ENCODE measurements around the gene TXNDC12.

TXNDC12 gene

DNA sequence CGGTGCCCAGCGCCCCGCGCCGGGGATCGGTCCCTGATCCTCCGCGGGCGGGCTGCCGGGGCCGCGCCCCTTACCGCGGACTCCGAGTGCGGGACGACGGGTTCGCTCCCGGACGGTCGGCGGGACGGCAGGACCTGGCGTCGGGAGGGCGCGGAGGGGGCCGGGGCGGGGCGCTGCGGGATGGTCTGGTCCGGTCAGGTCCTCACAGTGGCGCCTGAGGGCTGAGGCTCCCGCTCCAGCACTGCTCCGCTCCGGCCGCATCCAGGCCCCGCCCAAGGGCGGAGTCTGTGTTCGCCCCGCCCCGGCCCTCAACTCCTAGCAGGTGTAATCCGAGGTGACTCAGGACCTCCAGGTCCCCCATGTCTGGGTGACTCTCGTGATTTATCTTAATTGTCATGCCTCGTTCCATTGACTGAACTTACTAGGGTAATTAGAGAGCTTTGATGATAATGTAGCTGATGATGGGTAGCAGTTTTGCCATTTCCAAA, 64.5 kb downstream of the TXNDC12 start, which contains the start of gene RAB3B:
Gene RAB3B (minus strand): TSS at position 223 of the 488 bp plus-strand sequence. CDS start 13,583 bp downstream, outside the sequence.
- peak; percentile 15 for DNase-seq

DNA sequence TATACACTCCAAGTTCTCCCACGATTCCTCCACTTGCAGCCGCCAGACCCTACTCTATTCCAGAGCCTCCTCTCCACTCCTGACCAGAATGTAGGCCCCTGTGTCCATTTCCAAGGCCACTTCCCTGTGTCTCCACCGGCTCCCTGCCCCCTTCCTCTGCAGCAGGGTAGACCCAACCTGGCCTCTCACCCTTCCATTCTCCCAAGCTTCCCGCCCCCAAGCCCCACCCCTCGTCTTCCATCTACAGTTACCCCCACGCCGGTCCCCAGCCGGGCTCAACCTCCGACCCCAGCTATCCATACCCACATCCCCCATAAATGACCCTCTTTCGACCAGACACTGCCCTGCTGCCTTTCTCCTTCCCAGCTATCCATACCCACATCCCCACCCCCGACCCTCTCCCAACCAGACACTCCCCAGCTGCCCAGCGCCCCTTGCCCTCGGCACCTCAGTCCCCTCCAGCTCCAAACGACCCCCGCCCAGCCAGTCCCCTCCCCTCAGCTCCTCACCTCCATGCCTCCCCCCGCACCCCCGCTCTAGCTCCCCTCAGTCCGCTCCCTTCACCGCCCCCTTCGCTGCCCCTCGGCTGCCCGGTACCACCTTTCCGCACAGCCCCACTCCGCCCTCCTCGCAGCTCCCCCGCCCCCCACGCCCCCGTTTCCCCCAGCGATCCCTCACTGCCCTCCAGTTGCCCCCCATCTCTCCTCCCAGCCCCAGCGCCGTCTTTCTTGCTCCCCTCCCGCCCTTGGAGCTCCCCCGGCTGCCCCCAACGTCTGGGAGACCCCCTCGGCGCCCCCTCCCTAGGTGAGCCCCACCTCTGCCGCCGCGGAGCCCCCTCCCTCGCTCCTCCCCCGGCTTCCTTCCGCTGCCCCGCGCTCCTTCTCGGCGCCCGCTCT, 65.2 kb downstream of the TXNDC12 start:
- no peak for DNase-seq

DNA sequence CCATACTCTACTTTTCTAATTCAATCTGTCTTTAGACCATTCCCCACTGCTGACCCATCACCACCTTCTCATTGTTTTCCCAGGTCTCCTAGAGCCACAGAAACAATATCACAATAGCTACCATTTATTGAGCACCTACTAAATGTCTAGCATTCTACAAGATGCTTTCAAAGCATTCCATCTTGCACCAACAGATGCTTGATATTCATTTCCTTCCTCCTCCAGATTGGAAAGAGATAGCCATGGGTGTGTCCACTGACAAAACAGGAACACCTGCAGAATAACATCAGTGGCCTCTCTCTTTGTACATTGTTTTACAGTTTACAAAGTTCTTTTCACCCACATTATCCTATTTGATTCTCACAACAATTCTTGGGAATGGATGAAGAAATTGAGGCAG, 66.7 kb downstream of the TXNDC12 start:
- DNase-seq, result no peak

DNA sequence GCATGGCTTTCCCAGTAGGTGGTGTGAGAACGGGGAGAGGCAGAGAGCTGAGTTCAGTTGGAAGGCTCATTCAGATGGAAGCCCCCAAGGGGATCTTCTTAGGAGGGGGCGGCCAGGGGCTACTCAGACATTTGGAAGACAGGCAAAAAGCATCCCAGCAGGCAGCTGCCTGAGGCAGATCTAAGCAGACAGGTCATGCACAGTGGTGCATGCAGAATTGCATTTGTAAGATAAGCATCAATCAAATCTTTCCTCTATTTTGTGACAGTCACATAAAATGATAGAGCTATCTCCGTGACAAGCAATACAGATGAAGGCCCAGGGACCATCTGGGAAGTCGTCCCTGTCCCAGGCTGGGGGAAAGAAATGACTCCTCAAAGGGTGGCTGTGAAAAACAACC, 68.3 kb downstream of the TXNDC12 start:
- no peak for DNase-seq

DNA sequence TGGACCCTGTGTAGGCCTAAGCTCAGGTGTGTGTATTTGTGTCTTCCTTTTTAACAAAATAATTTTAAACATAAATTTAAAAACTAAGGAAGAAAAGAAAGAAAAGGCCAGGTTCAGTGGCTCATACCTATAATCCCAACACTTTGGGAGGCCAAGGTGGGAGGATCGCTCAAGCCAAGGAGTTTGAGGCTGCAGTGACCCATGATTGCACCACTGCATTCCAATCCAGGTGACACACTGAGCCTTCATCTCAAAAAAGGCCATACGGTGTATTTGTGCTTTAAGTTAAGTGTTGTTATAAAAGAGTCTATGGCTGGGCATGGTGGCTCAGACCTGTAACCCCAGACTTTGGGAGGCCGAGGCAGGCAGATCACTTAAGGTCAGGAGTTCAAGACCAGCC, 72.8 kb downstream of the TXNDC12 start:
- no peak for DNase-seq

DNA sequence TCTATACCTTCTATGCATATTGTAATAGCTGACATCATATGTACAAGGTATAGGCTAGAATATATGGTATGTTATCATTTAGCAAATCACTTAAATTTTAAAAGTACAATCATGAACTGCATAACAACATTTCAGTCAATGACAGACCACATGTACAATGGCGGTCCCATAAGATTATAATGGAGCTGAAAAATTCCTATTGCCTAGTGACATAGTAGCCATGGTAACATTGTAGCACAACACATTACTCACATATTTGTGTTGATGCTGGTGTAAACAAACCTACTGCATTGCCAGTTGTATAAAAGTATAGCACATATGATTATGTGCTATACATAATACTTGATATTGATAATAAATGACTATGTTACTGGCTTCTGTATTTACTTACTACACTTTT, 73.4 kb downstream of the TXNDC12 start:
- DNase-seq, result no peak

DNA sequence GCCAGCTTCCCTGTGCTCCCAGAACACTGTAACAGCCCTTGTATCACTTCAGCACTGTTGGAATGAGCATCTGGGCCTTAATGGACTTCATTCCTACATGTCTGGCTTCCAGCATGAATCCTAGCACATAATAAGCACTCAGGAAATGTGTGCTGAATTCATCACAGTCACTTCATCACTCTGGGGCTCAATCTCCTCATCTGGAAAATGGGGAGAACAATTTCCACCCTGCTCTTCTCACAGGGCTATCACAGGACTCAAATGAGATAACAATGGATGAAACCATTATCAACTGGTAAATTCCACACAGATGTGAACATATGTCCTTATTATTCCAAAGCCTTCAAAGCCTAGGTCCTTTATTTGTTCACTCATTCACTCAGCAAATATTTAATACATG, 76.9 kb downstream of the TXNDC12 start:
- DNase-seq, result no peak

DNA sequence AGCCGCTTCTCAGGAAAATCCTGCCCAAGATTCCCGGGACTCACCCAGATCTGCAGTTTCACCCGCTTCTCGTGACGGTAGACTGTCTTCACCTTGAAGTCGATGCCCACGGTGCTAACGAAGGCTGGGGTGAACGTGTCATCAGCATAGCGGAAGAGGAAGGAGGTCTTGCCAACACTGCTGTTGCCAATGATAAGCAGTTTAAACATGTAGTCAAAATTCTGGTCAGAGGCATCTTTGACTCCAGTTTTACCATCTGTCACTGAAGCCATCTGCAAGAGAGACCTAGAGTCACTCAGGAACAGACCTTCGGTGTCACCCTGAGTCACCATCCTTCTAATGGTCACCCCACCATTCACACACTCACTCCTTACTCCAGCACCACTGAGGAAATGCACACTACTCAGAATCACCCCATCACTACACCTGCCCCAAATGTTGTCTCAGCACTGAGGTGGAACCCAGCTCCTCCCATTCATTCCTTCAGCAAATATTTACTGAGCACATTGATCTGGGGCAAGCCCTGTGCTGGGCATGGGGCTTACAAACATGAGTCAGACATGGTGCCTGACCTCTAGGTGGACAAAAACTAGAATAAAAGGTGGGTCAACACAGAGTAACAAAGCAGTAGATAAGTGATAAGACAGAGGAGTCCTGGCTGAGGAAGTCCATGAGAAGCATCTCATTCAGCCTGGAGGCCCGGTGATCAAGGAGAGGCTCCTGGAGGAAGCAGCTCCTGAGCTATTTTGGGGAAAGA, 78.0 kb downstream of the TXNDC12 start:
- peak; percentile 41 for DNase-seq

DNA sequence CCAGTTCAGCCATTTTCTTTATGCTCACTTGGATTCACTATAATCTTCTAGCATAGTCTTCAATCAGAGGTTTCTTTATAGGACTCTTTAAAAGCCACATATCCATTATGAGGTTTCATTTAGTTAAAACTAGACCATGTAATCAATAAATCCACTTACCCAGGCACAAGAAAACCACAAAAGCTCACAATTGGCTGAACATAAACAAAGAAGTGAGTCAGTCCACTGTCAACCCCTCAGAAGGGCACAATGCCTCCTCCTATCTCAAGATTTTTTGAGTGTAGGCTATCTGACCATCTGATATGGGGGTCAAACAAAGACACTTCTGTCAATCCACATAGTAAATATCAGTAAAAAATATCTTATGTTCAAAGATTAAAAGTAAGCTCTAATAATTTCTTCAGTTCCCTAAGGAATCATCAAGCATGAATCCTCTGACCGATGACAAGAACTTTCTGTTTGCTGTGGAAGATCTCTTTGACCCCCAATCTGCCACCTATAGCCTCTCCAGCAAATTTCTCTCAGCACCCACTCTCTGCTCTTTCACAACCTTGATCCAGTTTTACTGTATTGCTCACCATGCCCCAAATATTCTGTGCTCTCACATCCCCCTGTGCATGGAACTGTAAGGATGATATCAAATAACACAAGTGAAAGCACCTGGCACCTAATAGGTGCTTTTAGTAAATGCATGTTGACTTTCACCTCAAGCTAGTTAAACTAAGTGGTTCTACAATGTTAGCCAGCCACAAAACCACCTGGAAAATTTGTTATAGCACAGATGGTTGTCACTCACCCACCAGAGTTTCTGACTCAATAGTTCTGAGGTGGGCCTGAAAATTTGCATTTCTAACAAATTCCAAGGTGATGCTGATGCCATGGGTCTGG, 81.2 kb downstream of the TXNDC12 start:
- peak; percentile 8 for DNase-seq
